Thoracic aorta (tissue), 2 donors: ENCODE measurements around the gene SGCA. TPM values are rescaled to one million over a fixed set of nuclear protein-coding genes. Genes with fewer than 3 reads are reported as not detected.

Experiments used
- ATAC-seq: fragments of 150-250 bp; one replicate; pipeline ENCODE4 v1.8.0; 2017; ENCODE audit warnings: low read depth; ENCODE audit not compliant: insufficient number of reproducible peaks, low FRiP score
- DNase-seq: peaks from one replicate; pipeline ENCODE4 v3.0.0-alpha.2; 2020; ENCODE audit warnings: low spot score
- H3K27ac ChIP-seq, 2 donors: fragments of 200-600 bp; sonication (generic); 1 replicate in 1 of 2; 2 replicates in 1 of 2; pipeline ENCODE4 v1.5.1; 2016; ENCODE audit warnings: mild to moderate bottlenecking in 2 of 2, moderate library complexity in 2 of 2
- H3K27me3 ChIP-seq: fragments of 200-600 bp; sonication (generic); replicated peaks from 2 replicates; pipeline ENCODE4 v1.6.0; 2016; ENCODE audit warnings: mild to moderate bottlenecking; ENCODE audit not compliant: insufficient read depth
- H3K36me3 ChIP-seq: fragments of 200-600 bp; sonication (generic); one replicate; pipeline ENCODE4 v1.5.1; 2016
- H3K4me1 ChIP-seq, 2 donors: fragments of 200-600 bp; sonication (generic); 1 replicate in 1 of 2; 2 replicates in 1 of 2; pipeline versions ENCODE4 v1.5.1 to v1.6.0; 2016; ENCODE audit warnings: low read depth in 2 of 2, mild to moderate bottlenecking in 1 of 2; ENCODE audit not compliant: control insufficient read depth in 1 of 2
- H3K4me3 ChIP-seq: fragments of 200-600 bp; sonication (generic); 2 replicates; pipeline ENCODE4 v1.5.1; 2016; ENCODE audit warnings: mild to moderate bottlenecking
- H3K9me3 ChIP-seq: fragments of 200-600 bp; sonication (generic); 2 replicates; pipeline ENCODE4 v1.5.1; 2016
- total RNA-seq, 2 donors: library from RNA; depleted of rRNA; stranded (reverse); fragments of >200 nt; gene quantifications; one replicate each; pipeline versions ENCODE4 v1.1.0 to v1.2.3, GENCODE V29; 2016
- TF ChIP-seq, protein P1 (sequence below): fragments of 200-600 bp; sonication (generic); IDR thresholded peaks from one replicate; pipeline ENCODE4 v1.5.1; 2019; ENCODE audit warnings: antibody characterized with exemption

SGCA gene
- total RNA-seq, 2 donors from 2014 or later: 95.5 to 158 TPM

DNA sequence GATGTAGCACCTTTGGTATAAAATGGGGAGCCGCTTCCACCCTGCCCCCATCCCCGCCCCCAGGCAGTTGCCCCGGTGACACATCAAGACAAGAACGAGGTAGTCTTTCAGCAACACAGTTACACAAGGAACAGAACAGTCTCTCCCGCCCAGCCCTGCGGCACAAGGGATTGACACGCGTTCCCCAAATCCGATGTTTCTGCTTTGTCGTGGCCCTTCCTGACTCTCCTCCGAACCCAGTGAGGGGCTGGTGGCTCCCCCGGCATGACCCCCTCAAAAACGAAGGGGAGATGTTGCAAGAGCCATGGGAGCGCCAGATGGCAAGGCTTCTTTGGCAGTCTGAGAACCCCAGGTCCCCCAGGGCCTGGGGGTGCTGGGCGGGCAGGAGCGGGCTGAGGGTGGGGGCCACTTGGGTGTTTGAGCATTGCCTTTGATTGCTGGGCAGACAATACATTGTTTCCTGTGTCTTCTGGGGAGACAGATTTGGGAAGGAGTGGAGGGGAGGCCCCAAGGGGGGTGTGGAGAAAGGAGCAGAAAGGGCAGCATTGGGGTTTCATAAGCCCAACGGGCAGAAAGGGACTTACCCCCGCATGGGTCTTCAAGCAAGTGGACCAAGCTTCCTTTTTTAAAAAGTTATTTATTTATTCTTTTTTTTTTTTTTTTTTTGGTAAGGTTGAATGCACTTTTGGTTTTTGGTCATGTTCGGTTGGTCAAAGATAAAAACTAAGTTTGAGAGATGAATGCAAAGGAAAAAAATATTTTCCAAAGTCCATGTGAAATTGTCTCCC is 19.0 kb downstream of the SGCA start:
- Histone ChIP-seq H3K4me1 (peaks cover 12 to 62% of the 10 kb centered on the region in 2 donors), H3K27me3 (no peaks in the 10 kb centered on the region), H3K36me3 (peaks cover 29% of the 10 kb centered on the region), H3K9me3 (no peaks in the 10 kb centered on the region), H3K27ac (peak overlapping the region; percentile 86 to 88), H3K4me3 (no peak overlapping the region)
- peak; percentile 46 for DNase-seq
- ATAC-seq: peak; percentile 41
- TF ChIP-seq, protein P1, sequence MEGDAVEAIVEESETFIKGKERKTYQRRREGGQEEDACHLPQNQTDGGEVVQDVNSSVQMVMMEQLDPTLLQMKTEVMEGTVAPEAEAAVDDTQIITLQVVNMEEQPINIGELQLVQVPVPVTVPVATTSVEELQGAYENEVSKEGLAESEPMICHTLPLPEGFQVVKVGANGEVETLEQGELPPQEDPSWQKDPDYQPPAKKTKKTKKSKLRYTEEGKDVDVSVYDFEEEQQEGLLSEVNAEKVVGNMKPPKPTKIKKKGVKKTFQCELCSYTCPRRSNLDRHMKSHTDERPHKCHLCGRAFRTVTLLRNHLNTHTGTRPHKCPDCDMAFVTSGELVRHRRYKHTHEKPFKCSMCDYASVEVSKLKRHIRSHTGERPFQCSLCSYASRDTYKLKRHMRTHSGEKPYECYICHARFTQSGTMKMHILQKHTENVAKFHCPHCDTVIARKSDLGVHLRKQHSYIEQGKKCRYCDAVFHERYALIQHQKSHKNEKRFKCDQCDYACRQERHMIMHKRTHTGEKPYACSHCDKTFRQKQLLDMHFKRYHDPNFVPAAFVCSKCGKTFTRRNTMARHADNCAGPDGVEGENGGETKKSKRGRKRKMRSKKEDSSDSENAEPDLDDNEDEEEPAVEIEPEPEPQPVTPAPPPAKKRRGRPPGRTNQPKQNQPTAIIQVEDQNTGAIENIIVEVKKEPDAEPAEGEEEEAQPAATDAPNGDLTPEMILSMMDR: no peak

- Histone ChIP-seq H3K4me1 (peaks cover 12 to 72% of the 10 kb centered on the region in 2 donors), H3K4me3 (no peak overlapping the region), H3K9me3 (no peaks in the 10 kb centered on the region), H3K36me3 (peaks cover 39% of the 10 kb centered on the region), H3K27me3 (no peaks in the 10 kb centered on the region), H3K27ac (peak overlapping the region; percentile 86 to 88)
- DNase-seq (no peak), ATAC-seq (no peak)
- TF ChIP-seq, protein P1: no peak
Observed at GRCh38 chr17:50185631-50186471, 20.0 kb downstream of the SGCA start.

GRCh38 chr17:50186661-50187393 is 21.0 kb downstream of the SGCA start:
- Histone ChIP-seq H3K36me3 (peaks cover 48% of the 10 kb centered on the region), H3K27ac (peak overlapping the region; percentile 86 to 88), H3K4me1 (peaks cover 12 to 82% of the 10 kb centered on the region in 2 donors), H3K9me3 (no peaks in the 10 kb centered on the region), H3K4me3 (no peak overlapping the region), H3K27me3 (no peaks in the 10 kb centered on the region)
- TF ChIP-seq, protein P1: no peak
- DNase-seq (no peak), ATAC-seq (no peak)

GRCh38 chr17:50187394-50187725 is 21.6 kb downstream of the SGCA start:
- H3K36me3 ChIP-seq: peaks cover 53% of the 10 kb centered on the region

More at GRCh38 chr17:50187394-50187725, 21.6 kb downstream of the SGCA start:
- Histone ChIP-seq H3K27me3 (no peaks in the 10 kb centered on the region), H3K4me1 (peaks cover 12 to 83% of the 10 kb centered on the region in 2 donors), H3K4me3 (no peak overlapping the region), H3K9me3 (no peaks in the 10 kb centered on the region), H3K27ac (peak overlapping the region; percentile 86 to 88)
- DNase-seq (no peak), ATAC-seq (no peak)
- TF ChIP-seq, protein P1: no peak
